HepG2 (cell line): ENCODE data around the gene ANKDD1A. TPM values are rescaled to one million over a fixed set of nuclear protein-coding genes. Genes with fewer than 3 reads are reported as not detected.

Source experiments
- ATAC-seq: fragments of 200-7000 bp; cut with Tn5 transposase; 3 replicates; pipeline ENCODE4 v1.9.1; 2020; ENCODE audit warnings: mild to moderate bottlenecking, moderate library complexity
- BruUV-seq: library from RNA; stranded (reverse); fragments of 400-500 nt; replicated peaks from 2 replicates; lab custom pipeline; 2021; lab: Mats Ljungman, UMichigan
- CTCF ChIA-PET: fragments of 300-600 bp; formaldehyde crosslinking; extraction: SDS; loops from one replicate; lab custom pipeline; 2021; ENCODE audit warnings: low total read pairs, inconsistent platforms, low intra/inter-chr PET ratio; lab: Yijun Ruan, JAX
- POLR2A ChIA-PET: fragments of 350-600 bp; sonication (Branson Sonifier 250); formaldehyde crosslinking; loops from one replicate; lab custom pipeline; 2020; ENCODE audit warnings: antibody characterized with exemption, inconsistent platforms; lab: Yijun Ruan, JAX
- DNase-seq: peaks from one replicate; pipeline ENCODE4 v3.0.0-alpha.2; 2015; ENCODE audit warnings: low spot score
- FAIRE-seq: peaks from 3 replicates; lab custom pipeline; 2011; peaks lifted over from hg19 to GRCh38; lab: Jason Lieb, UNC
- H2AFZ ChIP-seq: one replicate; pipeline ENCODE4 v1.6.1; 2011; ENCODE audit warnings: low read length, inconsistent platforms
- H3K27ac ChIP-seq: fragments of 300-600 bp; 3 replicates; pipeline ENCODE4 v1.8.0; 2011; ENCODE audit warnings: mixed run types, mild to moderate bottlenecking, mixed read lengths, low read length, inconsistent platforms; ENCODE audit not compliant: insufficient read depth; ENCODE audit errors: extremely low read length
- H3K27me3 ChIP-seq, 2 experiments: fragments of 200-600 bp in 1 of 2; 2 replicates in 1 of 2; 3 replicates in 1 of 2; pipeline versions ENCODE4 v1.6.0 to v1.8.0; 2011; ENCODE audit warnings: low read length in 2 of 2, mild to moderate bottlenecking in 2 of 2, moderate library complexity in 2 of 2, inconsistent platforms in 1 of 2; ENCODE audit not compliant: insufficient read depth in 2 of 2, control insufficient read depth in 1 of 2
- H3K36me3 ChIP-seq, 2 experiments: fragments of 200-600 bp in 1 of 2; replicated peaks in 1 of 2; 2 replicates in 1 of 2; 3 replicates in 1 of 2; pipeline versions ENCODE4 v1.5.1 to v1.8.0; 2011; ENCODE audit warnings: low read length in 2 of 2, inconsistent platforms in 1 of 2; ENCODE audit not compliant: insufficient read depth in 2 of 2, control insufficient read depth in 1 of 2
- H3K4me1 ChIP-seq: 2 replicates; pipeline ENCODE4 v1.5.1; 2012; ENCODE audit warnings: low read length, inconsistent platforms; ENCODE audit not compliant: insufficient read depth
- H3K4me2 ChIP-seq: 2 replicates; pipeline ENCODE4 v1.6.0; 2011; ENCODE audit warnings: low read depth, low read length, inconsistent platforms
- H3K4me3 ChIP-seq, 3 experiments: fragments of 200-600 bp in 1 of 3; sonication (generic), shearing (Covaris generic) in 1 of 3; replicated peaks in 1 of 3; 2 replicates each; pipeline ENCODE4 v1.5.1; 2011 to 2016; ENCODE audit warnings: low read length in 3 of 3, inconsistent platforms in 2 of 3, low read depth in 2 of 3, mild to moderate bottlenecking in 2 of 3, control low read depth in 1 of 3, mixed read lengths in 1 of 3; ENCODE audit not compliant: insufficient read depth in 1 of 3
- H3K79me2 ChIP-seq: one replicate; pipeline ENCODE4 v1.6.1; 2011; ENCODE audit warnings: low read length, inconsistent platforms; ENCODE audit not compliant: insufficient read depth
- H3K9ac ChIP-seq: 2 replicates; pipeline ENCODE4 v1.6.0; 2011; ENCODE audit warnings: mild to moderate bottlenecking, low read depth, low read length, inconsistent platforms; ENCODE audit not compliant: insufficient read depth
- H3K9me3 ChIP-seq: 2 replicates; pipeline ENCODE4 v1.5.1; 2012; ENCODE audit warnings: mild to moderate bottlenecking, low read length
- H4K20me1 ChIP-seq: 2 replicates; pipeline ENCODE4 v1.6.0; 2011; ENCODE audit warnings: inconsistent platforms, mild to moderate bottlenecking, low read length, moderate library complexity; ENCODE audit not compliant: insufficient read depth
- HNF4A ChIP-seq: sonication (generic); formaldehyde crosslinking; IDR thresholded peaks from 2 replicates; pipeline ENCODE4 v1.4.0; 2020; ENCODE audit warnings: missing genetic modification reagents
- STAG1 ChIP-seq: sonication (generic); formaldehyde crosslinking; IDR thresholded peaks from 2 replicates; pipeline ENCODE4 v1.4.0; 2020; ENCODE audit warnings: missing genetic modification reagents
- TERF1 ChIP-seq: sonication (generic); formaldehyde crosslinking; IDR thresholded peaks from 2 replicates; pipeline ENCODE4 v1.8.0; 2022; ENCODE audit warnings: mild to moderate bottlenecking, missing genetic modification reagents, moderate library complexity
- ZFX ChIP-seq: sonication (generic); formaldehyde crosslinking; IDR thresholded peaks from 2 replicates; pipeline ENCODE4 v1.4.0; 2020; ENCODE audit warnings: mild to moderate bottlenecking, low read depth, missing genetic modification reagents, moderate library complexity
- ZMYM3 ChIP-seq: sonication (generic); formaldehyde crosslinking; IDR thresholded peaks from 2 replicates; pipeline ENCODE4 v1.5.1; 2020; ENCODE audit warnings: mild to moderate bottlenecking, missing genetic modification reagents
- ZNF564 ChIP-seq: sonication (generic); formaldehyde crosslinking; IDR thresholded peaks from 2 replicates; pipeline ENCODE4 v1.8.1; 2023; ENCODE audit warnings: mild to moderate bottlenecking, missing genetic modification reagents
- ZNF788 ChIP-seq: sonication (generic); formaldehyde crosslinking; IDR thresholded peaks from 2 replicates; pipeline ENCODE4 v1.5.0; 2020; ENCODE audit warnings: mild to moderate bottlenecking, missing genetic modification reagents, borderline replicate concordance
- ZNF790 ChIP-seq: sonication (generic); formaldehyde crosslinking; IDR thresholded peaks from 2 replicates; pipeline ENCODE4 v1.8.0; 2022; ENCODE audit warnings: missing genetic modification reagents, mild to moderate bottlenecking, borderline replicate concordance
- ZSCAN5A ChIP-seq: sonication (generic); formaldehyde crosslinking; IDR thresholded peaks from 2 replicates; pipeline ENCODE4 v1.8.0; 2022; ENCODE audit warnings: mild to moderate bottlenecking, missing genetic modification reagents, borderline replicate concordance
- WGBS: methylation state at CpG from one replicate; pipeline ENCODE4 v1.1.6; 2017; ENCODE audit warnings: low lambda C conversion rate; 5-methylcytosine and 5-hydroxymethylcytosine counted together
- in situ Hi-C: cut with HindIII; loops from 2 replicates; pipeline ENCODE4 v1.10.0; 2017; ENCODE audit warnings: low pct_unique_long_range_greater_than_20kb; ENCODE audit not compliant: extremely low pct_ligation_motif_present
- intact Hi-C: fragments of 100-400 bp; cut with micrococcal nuclease; formaldehyde crosslinking; loops from one replicate; pipeline ENCODE4 v1.10.0; 2022; ENCODE audit not compliant: unreplicated experiment
- polyA plus RNA-seq, 8 experiments: library from polyadenylated mRNA; depleted of rRNA in 3 of 8; stranded (reverse) in 7 of 8; unstranded in 1 of 8; fragments of >200 nt; fragmentation: Illumina TruSeq in 4 of 8; extraction: Trizol in 4 of 8; gene quantifications; 2 replicates each; pipeline versions ENCODE4 v1.2.1 to v1.2.3, GENCODE V29; 2011 to 2016; ENCODE audit warnings: low read depth in 4 of 8, missing spikeins in 1 of 8, mixed read lengths in 1 of 8; ENCODE audit not compliant: insufficient read depth in 1 of 8
- total RNA-seq, 5 experiments: library from RNA; depleted of rRNA; stranded (reverse); fragments of >200 nt; fragmentation: Illumina TruSeq; extraction: Trizol; gene quantifications; 2 replicates each; pipeline ENCODE4 v1.2.3, GENCODE V29; 2016; ENCODE audit warnings: low read depth in 1 of 5
- TF ChIP-seq, protein P1 (sequence below): sonication (generic); formaldehyde crosslinking; IDR thresholded peaks from 2 replicates; pipeline ENCODE4 v1.5.0; 2020; ENCODE audit warnings: mild to moderate bottlenecking, missing genetic modification reagents
- TF ChIP-seq, protein P2 (sequence below): sonication (generic); formaldehyde crosslinking; IDR thresholded peaks from 2 replicates; pipeline ENCODE4 v1.5.0; 2020; ENCODE audit warnings: missing genetic modification reagents, mild to moderate bottlenecking, borderline replicate concordance
- TF ChIP-seq, protein P3 (sequence below): sonication (generic); formaldehyde crosslinking; IDR thresholded peaks from 2 replicates; pipeline ENCODE4 v1.9.0; 2022; ENCODE audit warnings: missing genetic modification reagents, mild to moderate bottlenecking, borderline replicate concordance

ANKDD1A gene
- total and polyA plus RNA-seq, 2 of the 13 experiments (the other 11 are each of a cell fraction or from before 2014, with no cell fraction given) = 0.11 to 0.48 TPM

- TF ChIP-seq ZNF790 (no peak), HNF4A (CRISPR knock-in tag) (no peak)
- TF ChIP-seq, protein P1, sequence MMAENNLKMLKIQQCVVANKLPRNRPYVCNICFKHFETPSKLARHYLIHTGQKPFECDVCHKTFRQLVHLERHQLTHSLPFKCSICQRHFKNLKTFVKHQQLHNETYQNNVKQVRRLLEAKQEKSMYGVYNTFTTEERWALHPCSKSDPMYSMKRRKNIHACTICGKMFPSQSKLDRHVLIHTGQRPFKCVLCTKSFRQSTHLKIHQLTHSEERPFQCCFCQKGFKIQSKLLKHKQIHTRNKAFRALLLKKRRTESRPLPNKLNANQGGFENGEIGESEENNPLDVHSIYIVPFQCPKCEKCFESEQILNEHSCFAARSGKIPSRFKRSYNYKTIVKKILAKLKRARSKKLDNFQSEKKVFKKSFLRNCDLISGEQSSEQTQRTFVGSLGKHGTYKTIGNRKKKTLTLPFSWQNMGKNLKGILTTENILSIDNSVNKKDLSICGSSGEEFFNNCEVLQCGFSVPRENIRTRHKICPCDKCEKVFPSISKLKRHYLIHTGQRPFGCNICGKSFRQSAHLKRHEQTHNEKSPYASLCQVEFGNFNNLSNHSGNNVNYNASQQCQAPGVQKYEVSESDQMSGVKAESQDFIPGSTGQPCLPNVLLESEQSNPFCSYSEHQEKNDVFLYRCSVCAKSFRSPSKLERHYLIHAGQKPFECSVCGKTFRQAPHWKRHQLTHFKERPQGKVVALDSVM (CRISPR knock-in tag) = no peak
Observed at GRCh38 chr15:64904189-64904588, 7.5 kb upstream of the ANKDD1A start (continued).

DNA sequence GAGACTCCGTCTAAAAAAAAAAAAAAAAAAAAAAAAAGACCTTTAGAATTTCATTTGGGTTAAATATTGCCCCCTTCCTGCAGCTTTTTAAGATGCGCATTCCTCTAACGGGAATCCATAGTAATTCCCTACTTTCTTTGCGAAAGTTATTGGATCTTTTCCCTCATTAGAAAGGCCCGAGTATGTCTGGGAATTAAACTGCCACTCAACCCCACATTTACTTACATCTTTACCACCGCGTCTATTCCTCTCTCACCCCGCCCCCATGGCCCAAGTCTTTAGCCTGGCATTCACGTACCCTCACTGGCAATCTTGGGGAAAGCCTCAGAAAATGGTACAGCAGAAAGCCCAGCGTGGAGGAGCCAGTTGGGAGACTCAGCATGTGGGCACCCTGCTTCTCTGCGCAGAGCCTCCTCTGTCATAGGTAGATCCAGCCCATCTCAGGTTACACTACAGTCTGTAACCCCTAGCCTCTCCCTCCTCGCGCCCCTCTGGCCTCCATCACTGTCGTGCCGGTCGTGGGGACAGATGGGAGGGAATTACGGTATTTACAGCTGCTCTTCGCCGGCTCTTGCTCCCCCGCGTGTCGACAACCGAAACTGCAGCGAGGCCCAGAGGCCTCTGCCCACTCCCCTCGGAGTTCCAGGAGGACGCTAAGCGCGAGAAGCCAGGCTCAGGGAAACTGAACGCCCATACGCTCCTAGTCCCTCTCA, 6.4 kb upstream of the ANKDD1A start:
- Histone ChIP-seq H3K27ac (no peak overlapping the region), H3K9ac (no peak overlapping the region), H3K4me2 (peak overlapping the region; percentile 47; the same call in 1 of the 2 replicates), H3K79me2 (no peaks in the 10 kb centered on the region), H3K4me1 (peaks cover 4% of the 10 kb centered on the region; the same call in 1 of the 2 replicates), H3K36me3 (no peaks in the 10 kb centered on the region), H2AFZ (no peak overlapping the region), H3K4me3 (no peak overlapping the region), H3K27me3 (0 out of 5 replicates have a peak, but pooled peaks cover 0 to 3% of the 10 kb centered on the region in 2 experiments), H4K20me1 (no peaks in the 10 kb centered on the region), H3K9me3 (peaks cover 13% of the 10 kb centered on the region)
- ATAC-seq (peak; percentile 89), FAIRE-seq (no peak), DNase-seq (peak; percentile 22)
- in situ Hi-C loops (no loop called here), intact Hi-C loops (loop anchor here (1.0 kb wide), 1 partner anchor 174 kb away; no protein-coding TSS in a partner anchor)
- WGBS = 46% methylated on average over 30 of the region's 30 CpGs
- BruUV-seq = no TSS peak
- CTCF ChIA-PET = interaction anchor here (0.6 to 1.6 kb wide), 3 partner anchors 73 to 177 kb away, joined by 3 to 20 read pairs (median 4); no protein-coding TSS in a partner anchor
- POLR2A ChIA-PET = no interaction called here
- TF ChIP-seq ZFX (CRISPR knock-in tag) = peak; percentile 33; the same call in 1 of the 2 replicates
- no peak for TF ChIP-seq TERF1 (CRISPR knock-in tag)
- TF ChIP-seq, protein P2, sequence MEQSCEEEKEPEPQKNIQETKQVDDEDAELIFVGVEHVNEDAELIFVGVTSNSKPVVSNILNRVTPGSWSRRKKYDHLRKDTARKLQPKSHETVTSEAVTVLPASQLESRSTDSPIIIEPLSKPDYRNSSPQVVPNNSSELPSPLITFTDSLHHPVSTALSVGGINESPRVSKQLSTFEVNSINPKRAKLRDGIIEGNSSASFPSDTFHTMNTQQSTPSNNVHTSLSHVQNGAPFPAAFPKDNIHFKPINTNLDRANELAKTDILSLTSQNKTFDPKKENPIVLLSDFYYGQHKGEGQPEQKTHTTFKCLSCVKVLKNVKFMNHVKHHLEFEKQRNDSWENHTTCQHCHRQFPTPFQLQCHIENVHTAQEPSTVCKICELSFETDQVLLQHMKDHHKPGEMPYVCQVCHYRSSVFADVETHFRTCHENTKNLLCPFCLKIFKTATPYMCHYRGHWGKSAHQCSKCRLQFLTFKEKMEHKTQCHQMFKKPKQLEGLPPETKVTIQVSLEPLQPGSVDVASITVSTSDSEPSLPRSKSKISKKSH (CRISPR knock-in tag) = peak; percentile 43; the same call in 1 of the 2 replicates
- TF ChIP-seq ZNF788 (CRISPR knock-in tag) = 0 out of 2 replicates have a peak, but pooled peaks have one; percentile 49
- TF ChIP-seq STAG1 (CRISPR knock-in tag) = peak; percentile 72
- TF ChIP-seq ZSCAN5A = no peak
- TF ChIP-seq, protein P3, sequence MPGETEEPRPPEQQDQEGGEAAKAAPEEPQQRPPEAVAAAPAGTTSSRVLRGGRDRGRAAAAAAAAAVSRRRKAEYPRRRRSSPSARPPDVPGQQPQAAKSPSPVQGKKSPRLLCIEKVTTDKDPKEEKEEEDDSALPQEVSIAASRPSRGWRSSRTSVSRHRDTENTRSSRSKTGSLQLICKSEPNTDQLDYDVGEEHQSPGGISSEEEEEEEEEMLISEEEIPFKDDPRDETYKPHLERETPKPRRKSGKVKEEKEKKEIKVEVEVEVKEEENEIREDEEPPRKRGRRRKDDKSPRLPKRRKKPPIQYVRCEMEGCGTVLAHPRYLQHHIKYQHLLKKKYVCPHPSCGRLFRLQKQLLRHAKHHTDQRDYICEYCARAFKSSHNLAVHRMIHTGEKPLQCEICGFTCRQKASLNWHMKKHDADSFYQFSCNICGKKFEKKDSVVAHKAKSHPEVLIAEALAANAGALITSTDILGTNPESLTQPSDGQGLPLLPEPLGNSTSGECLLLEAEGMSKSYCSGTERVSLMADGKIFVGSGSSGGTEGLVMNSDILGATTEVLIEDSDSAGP = peak; percentile 34; the same call in 1 of the 2 replicates
- no peak for TF ChIP-seq ZMYM3
- 0 out of 2 replicates have a peak, but pooled peaks have one; percentile 37 for TF ChIP-seq ZNF564
